ENCODE measurements around the gene TMEM186. TPM values are rescaled to one million over a fixed set of nuclear protein-coding genes. Genes with fewer than 3 reads are reported as not detected.
"Not testable (repeated sequence)": the region's sequence is repeated elsewhere in the genome, so short reads cannot be mapped to it uniquely, and the experiment has no call there.

Gene TMEM186
- total RNA-seq, 1 experiment from 2014 or later: 8.0 TPM

GRCh38 chr16:8774208-8774607 is 23.2 kb downstream of the TMEM186 start:
- DNase-seq (ENCODE audit: low spot score): no peak

GRCh38 chr16:8773537-8773936 is 23.9 kb downstream of the TMEM186 start:
- no peak for DNase-seq (ENCODE audit: low spot score)

GRCh38 chr16:8768692-8769091 is 28.7 kb downstream of the TMEM186 start:
- DNase-seq (ENCODE audit: low spot score): no peak

- DNase-seq (ENCODE audit: low spot score): no peak
Observed at GRCh38 chr16:8768283-8768682, 29.2 kb downstream of the TMEM186 start.

GRCh38 chr16:8767176-8767575 is 30.3 kb downstream of the TMEM186 start:
- DNase-seq (ENCODE audit: low spot score): no peak

- DNase-seq (ENCODE audit: low spot score): no peak
Observed at GRCh38 chr16:8764525-8765250, 32.8 kb downstream of the TMEM186 start.

- DNase-seq (ENCODE audit: low spot score): no peak
Observed at GRCh38 chr16:8763899-8764298, 33.5 kb downstream of the TMEM186 start.

GRCh38 chr16:8763083-8763482 is 34.4 kb downstream of the TMEM186 start:
- DNase-seq (ENCODE audit: low spot score): no peak

- no peak for DNase-seq (ENCODE audit: low spot score)
Observed at GRCh38 chr16:8762254-8762653, 35.2 kb downstream of the TMEM186 start.

GRCh38 chr16:8761078-8761477 is 36.4 kb downstream of the TMEM186 start:
- DNase-seq (ENCODE audit: low spot score): no peak

- DNase-seq (ENCODE audit: low spot score): no peak
Observed at GRCh38 chr16:8760021-8760420, 37.4 kb downstream of the TMEM186 start.

- DNase-seq (ENCODE audit: low spot score): no peak
Observed at GRCh38 chr16:8758022-8758421, 39.4 kb downstream of the TMEM186 start.

GRCh38 chr16:8756755-8757154 is 40.7 kb downstream of the TMEM186 start:
- no peak for DNase-seq (ENCODE audit: low spot score)

- no peak for DNase-seq (ENCODE audit: low spot score)
Observed at GRCh38 chr16:8753416-8754054, 43.9 kb downstream of the TMEM186 start.

GRCh38 chr16:8752706-8753105 is 44.7 kb downstream of the TMEM186 start:
- DNase-seq (ENCODE audit: low spot score): no peak

GRCh38 chr16:8751481-8752311 is 45.7 kb downstream of the TMEM186 start:
- DNase-seq (ENCODE audit: low spot score): peak; percentile 92

- DNase-seq (ENCODE audit: low spot score): not testable (repeated sequence)
Observed at GRCh38 chr16:8748944-8749343, 48.5 kb downstream of the TMEM186 start.

Other genes starting within 250 kb of the TMEM186 start
- gene TMEM114, start 207.1 kb downstream of the TMEM186 start, total RNA-seq (2014; rRNA removed; shearing (Covaris generic)): not detected in 2 replicates
- gene METTL22, start 175.9 kb downstream of the TMEM186 start, total RNA-seq (2014; rRNA removed; shearing (Covaris generic)): 28.1 and 32.5 TPM in 2 replicates
- 0.05 and 0.36 TPM in 2 replicates for gene ABAT, start 123.0 kb downstream of the TMEM186 start, total RNA-seq (2014; rRNA removed; shearing (Covaris generic))
- 34.7 and 43.8 TPM in 2 replicates for gene PMM2, start 200 bp upstream of the TMEM186 start, total RNA-seq (2014; rRNA removed; shearing (Covaris generic))
- gene CARHSP1, start 71.4 kb upstream of the TMEM186 start, total RNA-seq (2014; rRNA removed; shearing (Covaris generic)): 148 and 208 TPM in 2 replicates
- not detected in 2 replicates for gene LITAFD, start 84.7 kb upstream of the TMEM186 start, total RNA-seq (2014; rRNA removed; shearing (Covaris generic))
- gene USP7, start 166.3 kb upstream of the TMEM186 start, total RNA-seq (2014; rRNA removed; shearing (Covaris generic)): 49.8 and 62.1 TPM in 2 replicates